Mesodermal cell (in vitro differentiated cells): Measurements from ENCODE around the gene FRS3.
A peak's percentile ranks its signal among the peaks of the same experiment; 100 is the strongest.

Experiments
- H3K27ac ChIP-seq: 2 replicates; pipeline ENCODE4 v1.7.0; 2013; ENCODE audit warnings: mild to moderate bottlenecking, low read depth, low read length, moderate library complexity; ENCODE audit not compliant: severe bottlenecking
- H3K36me3 ChIP-seq: 2 replicates; pipeline ENCODE4 v1.7.1; 2013; ENCODE audit warnings: mild to moderate bottlenecking, low read length, moderate library complexity; ENCODE audit not compliant: control insufficient read depth, insufficient read depth
- H3K4me1 ChIP-seq: one replicate; pipeline ENCODE4 v1.7.1; 2013; ENCODE audit warnings: mild to moderate bottlenecking, low read length; ENCODE audit not compliant: insufficient read depth, control insufficient read depth, poor library complexity, severe bottlenecking
- H3K4me3 ChIP-seq: 2 replicates; pipeline ENCODE4 v1.7.0; 2013; ENCODE audit warnings: low read length, control low read depth, mild to moderate bottlenecking; ENCODE audit not compliant: insufficient read depth, poor library complexity, severe bottlenecking; ENCODE audit errors: extremely low read depth
- H3K9me3 ChIP-seq: 2 replicates; pipeline ENCODE4 v1.7.1; 2013; ENCODE audit warnings: mild to moderate bottlenecking, low read length, moderate library complexity; ENCODE audit not compliant: control insufficient read depth
- WGBS, 2 experiments: methylation state at CpG; one replicate each; pipeline ENCODE4 v1.1.5; 2013; ENCODE audit warnings: missing lambda C conversion rate in 2 of 2; ENCODE audit not compliant: insufficient coverage in 2 of 2; 5-methylcytosine and 5-hydroxymethylcytosine counted together

The FRS3 gene

DNA sequence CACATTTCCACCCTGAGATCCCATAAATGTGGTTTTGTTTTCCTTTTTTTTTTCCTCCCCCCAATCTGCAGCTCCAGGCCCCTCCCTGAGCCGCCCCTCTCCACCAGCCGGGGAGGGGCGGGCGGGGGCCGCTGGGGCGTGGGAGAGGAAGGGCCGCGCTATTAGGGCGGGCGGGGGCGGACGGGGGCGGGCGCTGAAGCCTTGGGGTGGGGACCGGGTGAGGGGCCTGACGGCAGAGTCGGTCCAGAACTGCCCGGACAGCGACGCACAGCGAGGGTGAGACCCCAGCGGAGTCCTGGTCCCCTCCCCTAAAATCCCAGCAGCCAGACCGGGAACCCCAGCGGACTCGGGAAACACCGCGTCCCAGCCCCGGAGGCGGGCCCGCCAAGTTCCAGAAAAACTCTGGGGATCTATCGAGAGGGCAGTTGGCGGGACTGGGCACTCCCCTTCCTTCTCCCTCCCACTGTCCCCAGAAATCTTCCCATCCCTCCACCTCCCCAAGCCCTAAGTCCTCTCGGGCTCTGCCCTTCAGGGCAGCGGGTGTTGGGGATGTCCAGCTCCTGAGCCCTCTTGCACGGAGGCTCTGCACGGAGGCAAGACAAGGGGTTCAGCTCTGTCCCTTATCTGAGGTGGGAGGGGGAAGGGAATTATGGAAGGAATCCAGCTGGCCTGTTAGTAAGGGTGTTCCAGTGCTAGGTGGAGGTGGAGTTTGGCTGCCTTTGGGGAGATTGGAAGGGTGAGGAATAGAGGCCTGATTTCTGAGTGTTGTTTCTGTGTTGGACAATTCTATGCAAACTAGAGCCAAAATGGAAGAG is 1.1 kb upstream of the FRS3 start, which contains the start of gene PRICKLE4:
Gene PRICKLE4 (plus strand): TSS at position 232 of the 815 bp plus-strand sequence. CDS start 2,692 bp downstream, outside the sequence.
- no peaks in the 10 kb centered on the region for H3K9me3 ChIP-seq
- WGBS, 2 experiments = 0 to 1% methylated on average over 22 to 30 of the region's 36 CpGs
- H3K4me1 ChIP-seq = peaks cover 10% of the 10 kb centered on the region
- H3K4me3 ChIP-seq = peak within 1 kb of the TSS; percentile 66
- H3K27ac ChIP-seq = peak within 1 kb of the TSS; percentile 29
- H3K36me3 ChIP-seq = peaks cover 16% of the 10 kb centered on the region

DNA sequence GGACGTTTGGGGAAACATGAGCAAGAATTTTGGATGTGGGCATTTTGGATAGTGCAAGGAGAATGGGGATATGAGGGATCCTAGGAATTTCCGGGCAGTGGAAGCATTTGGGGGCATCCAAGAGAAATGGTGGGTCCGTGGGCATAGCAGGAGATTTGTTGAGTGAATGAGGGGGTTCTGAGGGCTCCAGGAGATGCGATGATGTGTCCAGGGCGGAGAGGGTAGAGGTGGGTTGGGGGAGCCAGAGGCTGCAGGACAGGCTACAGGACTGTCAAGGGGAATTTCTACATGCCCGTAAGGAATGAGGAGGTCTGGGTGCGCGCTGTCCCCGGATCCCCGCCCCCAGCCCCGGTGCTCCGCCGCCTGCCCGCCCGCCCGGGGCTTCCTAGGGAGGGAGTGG is 364 bp downstream of the FRS3 start:
- no peaks in the 10 kb centered on the region for H3K9me3 ChIP-seq
- peaks cover 25% of the 10 kb centered on the region for H3K36me3 ChIP-seq
- no peak overlapping the region for H3K27ac ChIP-seq
- H3K4me3 ChIP-seq = peak overlapping the region; percentile 66
- WGBS, 2 experiments = 1 to 2% methylated on average over 11 to 14 of the region's 16 CpGs
- peaks cover 8% of the 10 kb centered on the region for H3K4me1 ChIP-seq

DNA sequence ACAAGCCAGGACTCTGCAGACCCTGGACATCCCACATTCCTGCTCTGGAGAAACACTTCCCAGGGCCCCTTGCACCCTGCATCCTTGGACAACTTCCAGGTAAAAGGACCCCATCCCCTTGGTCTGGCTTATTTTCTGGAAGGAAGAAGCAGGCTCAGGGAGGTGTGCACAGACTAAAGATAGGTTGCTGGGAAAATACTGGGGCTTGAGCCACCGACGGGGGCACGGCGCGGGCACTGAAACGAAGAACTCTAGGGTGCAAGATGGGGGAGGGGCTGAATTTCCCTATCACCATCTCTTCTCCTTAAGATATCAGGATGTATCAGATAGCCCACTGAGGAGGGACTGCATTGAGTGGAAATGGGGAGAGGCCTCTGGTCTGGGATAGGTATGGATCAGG is 805 bp downstream of the FRS3 start:
- Histone ChIP-seq H3K4me1 (peaks cover 8% of the 10 kb centered on the region), H3K27ac (no peak overlapping the region), H3K36me3 (peaks cover 28% of the 10 kb centered on the region), H3K9me3 (no peaks in the 10 kb centered on the region), H3K4me3 (peak overlapping the region; percentile 66)
- WGBS, 2 experiments = no CpG with 5 or more reads among the region's 6 CpGs

DNA sequence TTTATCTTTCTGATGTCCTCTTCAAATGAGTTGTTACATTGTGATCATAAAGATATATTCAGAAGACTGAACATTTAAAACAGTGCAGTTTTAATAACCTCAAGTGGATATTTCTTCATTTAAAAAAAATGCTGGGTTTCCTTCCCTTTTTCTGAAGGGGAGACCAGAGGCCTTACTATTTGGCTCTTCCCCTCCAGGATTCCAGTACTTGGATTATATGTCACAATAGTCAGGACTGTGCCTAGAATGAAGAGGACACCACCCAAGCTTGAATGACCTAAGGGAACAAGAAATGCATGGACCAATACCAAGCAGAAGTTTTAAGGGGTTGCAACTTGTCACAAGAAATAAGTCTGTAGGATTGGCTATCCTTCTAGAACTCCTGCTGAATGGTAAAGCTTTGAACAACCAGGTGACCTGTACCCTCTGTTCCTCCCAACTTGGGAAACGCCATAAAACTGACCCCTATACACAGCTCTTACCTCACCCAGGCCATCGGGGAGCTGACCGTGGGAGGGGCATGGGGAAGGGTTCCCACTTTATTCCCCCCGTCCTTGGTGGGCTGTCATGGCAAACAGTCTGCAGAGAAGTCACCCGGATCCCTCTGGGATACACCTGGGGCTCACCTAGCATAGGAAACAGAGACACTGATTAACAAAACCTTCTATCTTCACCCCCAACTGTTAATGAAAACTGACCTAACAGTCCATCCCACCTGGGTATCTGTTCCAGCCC is 2.0 kb downstream of the FRS3 start:
- peaks cover 8% of the 10 kb centered on the region for H3K4me1 ChIP-seq
- no peak overlapping the region for H3K27ac ChIP-seq
- WGBS, 2 experiments = 83 to 94% methylated on average over 3 to 5 of the region's 5 CpGs
- no peak overlapping the region for H3K4me3 ChIP-seq
- no peaks in the 10 kb centered on the region for H3K9me3 ChIP-seq
- peaks cover 30% of the 10 kb centered on the region for H3K36me3 ChIP-seq

DNA sequence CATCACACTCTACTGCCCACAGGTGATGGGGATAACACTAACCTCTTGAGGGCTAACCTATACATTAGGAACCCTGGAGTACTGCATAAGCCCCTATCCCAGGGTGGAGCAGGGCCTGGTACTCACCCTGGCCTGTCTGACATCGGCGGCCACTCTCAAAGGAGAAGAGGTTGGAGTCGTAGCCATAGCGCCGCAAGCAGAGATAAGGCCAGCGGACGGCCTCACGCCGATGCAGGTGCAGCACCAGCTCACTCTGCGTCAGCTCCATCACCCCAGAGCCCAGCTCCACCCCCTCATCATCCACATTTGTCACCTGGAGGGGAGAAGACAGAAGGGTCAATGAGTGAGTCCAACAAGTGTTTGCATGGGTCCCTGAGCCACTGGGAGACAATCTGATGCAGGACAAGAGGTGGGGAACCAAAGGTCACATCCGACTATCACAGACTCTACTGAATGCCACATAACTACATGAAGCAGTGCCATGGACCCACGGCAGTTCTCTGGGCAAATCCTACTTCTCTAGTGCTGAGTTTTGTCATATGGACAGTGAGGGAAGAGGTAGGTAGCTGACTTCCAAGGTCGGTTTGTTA is 4.3 kb downstream of the FRS3 start:
- H3K36me3 ChIP-seq = peaks cover 49% of the 10 kb centered on the region
- no peak overlapping the region for H3K4me3 ChIP-seq
- H3K4me1 ChIP-seq = no peaks in the 10 kb centered on the region
- no peaks in the 10 kb centered on the region for H3K9me3 ChIP-seq
- H3K27ac ChIP-seq = no peak overlapping the region
- 97 to 100% methylated on average over 3 to 6 of the region's 13 CpGs for WGBS, 2 experiments

DNA sequence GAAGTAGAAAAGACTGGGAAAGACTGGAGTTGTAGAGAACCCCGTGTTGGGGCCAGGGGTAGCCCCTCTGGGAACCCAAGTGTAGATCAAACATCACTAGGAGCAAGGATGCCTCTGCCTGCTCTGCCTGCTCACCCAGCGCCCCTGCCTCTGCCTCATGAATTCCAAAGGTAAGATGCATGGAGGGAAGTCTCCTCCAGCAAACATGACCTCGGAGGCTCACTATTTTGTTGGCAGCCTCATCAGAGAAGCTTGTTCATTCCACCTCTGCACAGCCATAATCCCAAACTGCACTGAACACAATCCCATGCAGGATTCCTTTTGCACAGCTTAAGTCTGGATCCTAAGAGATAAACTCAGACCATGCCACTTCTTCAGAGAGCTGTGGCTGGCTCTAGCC is 4.9 kb downstream of the FRS3 start:
- Histone ChIP-seq H3K9me3 (no peaks in the 10 kb centered on the region), H3K4me3 (no peak overlapping the region), H3K4me1 (no peaks in the 10 kb centered on the region), H3K36me3 (peaks cover 52% of the 10 kb centered on the region), H3K27ac (no peak overlapping the region)
- 87 to 88% methylated on average over 3 of the region's 3 CpGs for WGBS, 2 experiments

DNA sequence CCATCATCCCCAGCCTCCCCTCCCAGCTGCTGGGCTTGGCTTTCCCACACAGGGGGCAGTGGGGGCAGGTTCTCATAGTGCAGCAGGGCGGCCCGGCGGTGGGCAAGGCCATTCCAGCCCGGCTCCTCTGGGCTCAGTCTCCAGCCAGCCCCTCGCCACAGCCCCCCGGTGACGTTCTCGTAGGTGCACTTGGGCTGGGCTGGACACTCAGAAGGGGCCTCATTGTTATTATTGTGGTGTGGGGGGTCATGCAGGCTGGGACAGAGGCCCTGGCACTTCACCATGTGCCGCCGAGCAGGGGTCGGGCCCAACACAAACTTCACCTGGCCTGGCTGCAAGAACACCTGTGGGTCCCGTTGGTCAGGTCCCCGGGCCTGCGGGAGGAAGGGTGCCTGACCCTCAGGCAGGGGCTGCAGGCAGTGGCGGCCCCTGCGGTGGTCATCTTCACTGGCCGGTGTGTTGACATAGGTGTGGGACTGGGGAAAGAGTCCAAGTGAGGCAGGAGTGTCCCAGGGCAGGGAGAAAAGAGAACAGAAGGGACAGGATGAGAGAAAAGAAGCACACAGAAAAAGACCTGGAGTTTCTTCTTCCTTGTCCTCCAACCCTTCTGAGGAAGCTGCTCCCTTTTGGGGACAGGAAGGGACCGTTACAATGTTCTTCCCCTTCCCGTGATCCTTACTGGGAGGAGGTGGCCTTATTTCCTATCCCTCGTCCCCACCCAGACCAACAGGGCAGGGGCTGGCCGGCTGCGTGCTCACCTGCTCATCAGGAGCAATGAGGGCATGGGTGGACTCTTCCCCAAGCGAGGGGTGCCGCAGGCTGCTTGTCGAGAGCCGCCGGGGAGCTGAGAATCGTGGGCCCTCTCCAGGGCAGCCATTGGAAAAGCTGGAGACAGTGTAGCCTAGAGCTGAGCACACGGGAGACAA is 8.4 kb downstream of the FRS3 start:
- H3K9me3 ChIP-seq = no peaks in the 10 kb centered on the region
- peaks cover 40% of the 10 kb centered on the region for H3K36me3 ChIP-seq
- H3K27ac ChIP-seq = no peak overlapping the region
- no peak overlapping the region for H3K4me3 ChIP-seq
- WGBS, 2 experiments = 91 to 93% methylated on average over 14 to 29 of the region's 29 CpGs
- H3K4me1 ChIP-seq = peaks cover 24% of the 10 kb centered on the region

DNA sequence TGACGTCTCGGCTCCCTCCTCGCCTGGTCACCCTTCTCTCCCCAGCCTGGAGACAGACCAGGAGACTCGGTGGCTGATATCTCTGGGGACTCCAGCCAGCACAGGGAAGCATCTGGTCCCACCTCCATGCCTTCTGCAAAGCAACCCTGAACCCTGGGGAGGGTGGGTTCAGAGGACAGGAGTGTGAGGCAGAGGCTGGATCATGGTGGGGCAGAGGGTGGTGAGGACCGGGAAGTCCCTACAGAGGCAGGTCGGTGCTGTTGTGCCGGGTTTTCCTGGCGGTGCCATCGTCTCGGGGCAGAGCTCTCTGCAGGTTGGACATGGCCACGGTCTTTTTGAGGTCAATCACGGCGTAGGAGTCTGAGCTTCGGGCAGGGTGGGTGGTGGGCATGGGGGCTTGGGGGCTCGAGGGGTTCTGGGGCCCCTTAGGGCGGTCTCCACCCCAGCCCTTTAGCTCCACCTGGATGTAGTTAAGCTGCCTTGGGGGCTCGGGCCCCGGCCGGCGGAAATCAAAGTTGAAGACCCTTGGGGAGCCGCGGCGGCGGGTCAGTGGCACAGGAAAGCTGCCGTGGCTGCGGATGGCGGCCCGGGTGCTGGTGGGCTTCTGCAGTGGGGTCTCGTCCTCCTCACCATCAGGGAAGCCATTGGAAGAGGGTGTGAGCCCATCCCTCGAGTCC is 9.2 kb downstream of the FRS3 start:
- no peak overlapping the region for H3K27ac ChIP-seq
- H3K9me3 ChIP-seq = no peaks in the 10 kb centered on the region
- WGBS, 2 experiments = 95 to 97% methylated on average over 16 to 22 of the region's 30 CpGs
- H3K4me3 ChIP-seq = no peak overlapping the region
- H3K36me3 ChIP-seq = peaks cover 38% of the 10 kb centered on the region
- H3K4me1 ChIP-seq = peaks cover 24% of the 10 kb centered on the region

DNA sequence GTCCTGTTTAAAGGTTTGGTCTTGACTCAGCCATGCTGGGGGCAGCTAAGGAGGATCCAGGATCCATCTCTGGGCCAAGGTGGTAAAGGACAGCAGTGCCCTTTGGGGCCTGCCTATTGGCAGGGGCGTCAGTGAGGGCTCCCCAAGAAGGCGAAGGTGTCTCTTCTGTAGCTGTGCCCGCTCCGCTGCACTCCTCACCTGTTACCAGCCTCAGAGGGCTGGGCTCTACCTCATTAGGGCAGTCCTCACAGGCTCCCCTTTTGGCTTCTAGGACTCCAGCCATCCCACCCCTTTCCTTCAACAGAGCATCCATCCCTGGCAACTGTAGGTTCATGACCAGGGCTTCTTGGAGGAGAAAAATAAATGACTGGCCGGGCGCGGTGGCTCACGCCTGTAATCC is 10.3 kb downstream of the FRS3 start:
- WGBS, 2 experiments = 80 to 98% methylated on average over 3 to 4 of the region's 8 CpGs
- Histone ChIP-seq H3K4me1 (peaks cover 24% of the 10 kb centered on the region), H3K4me3 (no peak overlapping the region), H3K27ac (no peak overlapping the region), H3K9me3 (no peaks in the 10 kb centered on the region), H3K36me3 (peaks cover 28% of the 10 kb centered on the region)
